Stimulated activated CD8-positive, alpha-beta memory T cell treated with anti-CD3 and anti-CD28 coated beads, Interleukin-7, amount 100 ng/mL, for 4 hours (primary cell): ENCODE data around the gene NR5A1.

Experiments used
- DNase-seq, 2 donors: peaks; one replicate each; pipeline ENCODE4 v3.0.0-alpha.2; 2020; ENCODE audit warnings: low read depth in 2 of 2

The NR5A1 gene

GRCh38 chr9:124458441-124458840, 48.8 kb downstream of the NR5A1 start:
- DNase-seq, result no peak

GRCh38 chr9:124457887-124458431, 49.2 kb downstream of the NR5A1 start:
- DNase-seq, result no peak

DNA sequence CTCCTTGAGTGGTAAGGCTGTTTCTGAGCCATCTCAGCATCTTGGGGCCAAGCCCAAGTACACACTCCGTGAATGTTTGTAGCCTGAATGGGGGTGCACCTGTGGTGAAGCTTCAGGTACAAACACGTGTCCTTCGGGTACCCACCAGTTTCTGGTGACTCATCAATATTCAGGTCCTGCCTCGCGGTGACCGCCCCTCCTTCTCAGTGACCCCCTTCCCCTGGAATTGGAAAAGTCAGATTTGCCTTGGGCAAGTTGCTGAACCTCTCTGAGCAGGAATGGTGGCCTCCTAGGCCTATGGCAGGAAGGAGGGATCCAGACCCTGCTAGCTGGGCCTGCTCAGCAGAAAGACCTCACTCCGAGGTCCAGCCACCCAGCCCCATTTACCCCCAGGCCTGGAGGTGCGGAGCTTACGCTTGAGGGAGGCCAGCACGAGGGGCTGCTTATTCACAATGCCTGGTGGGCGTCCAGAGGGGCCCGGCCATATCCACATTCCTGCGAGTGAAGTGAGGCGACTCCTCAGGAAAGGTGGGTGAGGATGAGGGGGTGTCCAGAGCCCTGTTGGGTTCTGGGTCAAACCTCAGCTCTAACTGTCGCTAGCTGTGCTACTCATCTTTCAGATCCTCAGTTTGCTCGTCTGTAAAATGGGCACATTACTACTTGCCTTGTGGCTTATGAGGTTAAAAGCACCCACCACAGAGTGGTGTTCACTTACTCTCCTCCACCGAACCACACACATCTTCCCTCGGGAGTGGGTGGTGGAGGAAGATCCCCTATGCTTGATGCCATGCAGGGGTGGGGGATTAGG, 49.9 kb downstream of the NR5A1 start:
- no peak for DNase-seq

GRCh38 chr9:124456341-124457078, 50.7 kb downstream of the NR5A1 start:
- no peak for DNase-seq

DNA sequence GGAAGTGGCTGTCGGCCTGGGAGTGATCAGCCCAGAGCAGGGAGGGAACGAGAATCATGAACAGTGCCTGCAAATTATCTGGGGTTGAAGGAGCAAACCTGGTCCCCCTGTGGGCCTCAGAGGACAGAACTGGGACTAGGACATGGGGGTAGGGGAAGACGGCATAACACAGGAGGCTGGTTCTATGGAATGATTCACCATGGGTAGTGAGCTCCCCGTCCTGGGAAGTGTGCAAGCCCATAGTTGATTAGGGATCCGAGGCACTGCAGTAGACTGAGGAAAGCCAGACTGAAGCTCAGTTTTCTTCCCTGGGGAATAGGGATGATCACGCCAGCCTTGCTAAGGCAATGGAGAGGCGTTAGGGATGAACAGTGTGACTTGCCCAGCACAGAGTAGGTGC, 51.4 kb downstream of the NR5A1 start:
- DNase-seq, result no peak

GRCh38 chr9:124454791-124455443, 52.3 kb downstream of the NR5A1 start:
- DNase-seq, result no peak

DNA sequence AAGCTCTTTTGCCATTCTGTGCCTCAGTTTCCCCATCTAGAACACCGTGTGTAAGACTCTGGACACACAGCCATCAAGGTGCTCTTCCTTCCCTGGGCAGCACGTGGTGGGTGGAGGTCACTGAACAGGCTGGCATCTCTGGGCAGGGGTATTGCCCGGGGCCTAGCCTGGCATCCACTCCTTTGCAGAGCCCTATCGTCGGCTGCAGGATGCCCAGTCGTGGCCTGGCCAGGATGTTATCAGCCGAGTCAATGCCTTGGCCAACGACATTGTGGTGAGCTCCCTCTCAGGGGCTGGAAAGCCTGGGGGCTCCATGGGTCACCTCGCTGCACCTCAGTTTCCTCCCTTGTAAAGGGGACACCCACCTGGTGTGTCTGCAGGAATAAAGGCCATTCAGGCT, 52.9 kb downstream of the NR5A1 start:
- no peak for DNase-seq

DNA sequence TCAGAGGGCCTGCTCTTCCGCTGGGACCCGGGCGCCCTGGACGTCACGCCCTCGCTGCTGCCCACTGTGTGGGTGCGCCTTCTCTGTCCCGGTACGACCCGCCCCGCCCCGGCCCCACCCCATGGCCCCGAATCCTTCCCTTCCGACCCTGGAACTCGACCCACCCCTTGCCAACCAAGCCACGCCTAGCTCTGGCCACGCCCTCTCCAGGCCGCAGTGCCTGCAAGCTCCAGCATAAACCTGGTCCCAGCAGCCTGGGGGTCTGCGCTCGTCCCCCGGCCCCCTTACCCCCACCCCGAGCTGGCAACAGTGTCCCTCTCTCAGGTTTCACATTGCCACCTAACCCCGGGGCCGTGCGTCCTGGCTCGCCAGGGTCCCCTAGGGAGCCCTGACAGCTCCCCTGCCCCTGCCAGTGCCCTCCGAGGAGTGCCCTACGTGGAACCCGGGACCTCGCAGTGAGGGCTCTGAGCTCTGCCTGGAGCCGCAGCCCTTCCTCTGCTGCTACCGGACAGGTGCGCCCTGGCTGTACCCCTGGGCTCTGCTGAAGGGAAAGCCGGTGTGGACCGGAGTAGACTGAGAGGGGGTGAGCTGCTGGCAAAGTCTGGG, 53.5 kb downstream of the NR5A1 start:
- no peak for DNase-seq

DNA sequence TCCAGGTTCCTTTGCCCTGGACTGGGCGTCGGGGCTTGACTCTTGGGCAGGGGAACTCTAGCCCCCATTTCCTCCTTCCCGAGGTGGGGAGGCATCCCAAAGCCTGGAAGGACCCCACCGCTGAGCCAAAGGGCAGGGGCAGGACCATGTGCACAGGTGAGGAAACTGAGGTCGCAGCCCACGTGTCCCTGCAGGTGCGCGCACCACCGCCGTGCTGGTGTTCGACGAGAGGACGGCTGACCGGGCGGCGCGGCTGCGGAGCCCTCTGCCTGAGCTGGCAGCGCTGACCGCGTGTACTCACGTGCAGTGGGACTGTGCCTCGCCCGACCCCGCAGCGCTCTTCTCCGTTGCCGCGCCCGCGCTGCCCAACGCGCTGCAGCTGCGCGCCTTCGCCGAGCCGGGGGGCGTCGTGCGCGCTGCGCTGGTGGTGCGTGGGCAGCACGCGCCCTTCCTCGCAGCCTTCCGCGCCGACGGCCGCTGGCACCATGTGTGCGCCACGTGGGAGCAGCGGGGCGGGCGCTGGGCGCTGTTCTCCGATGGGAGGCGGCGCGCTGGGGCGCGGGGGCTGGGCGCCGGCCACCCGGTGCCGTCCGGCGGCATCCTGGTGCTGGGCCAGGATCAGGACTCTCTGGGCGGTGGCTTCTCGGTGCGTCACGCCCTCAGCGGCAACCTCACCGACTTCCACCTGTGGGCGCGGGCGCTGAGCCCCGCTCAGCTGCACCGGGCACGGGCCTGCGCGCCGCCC, 54.2 kb downstream of the NR5A1 start:
- no peak for DNase-seq

GRCh38 chr9:124452326-124452725, 54.9 kb downstream of the NR5A1 start:
- no peak for DNase-seq

- DNase-seq, result no peak
Observed at GRCh38 chr9:124450931-124451661, 56.1 kb downstream of the NR5A1 start.

DNA sequence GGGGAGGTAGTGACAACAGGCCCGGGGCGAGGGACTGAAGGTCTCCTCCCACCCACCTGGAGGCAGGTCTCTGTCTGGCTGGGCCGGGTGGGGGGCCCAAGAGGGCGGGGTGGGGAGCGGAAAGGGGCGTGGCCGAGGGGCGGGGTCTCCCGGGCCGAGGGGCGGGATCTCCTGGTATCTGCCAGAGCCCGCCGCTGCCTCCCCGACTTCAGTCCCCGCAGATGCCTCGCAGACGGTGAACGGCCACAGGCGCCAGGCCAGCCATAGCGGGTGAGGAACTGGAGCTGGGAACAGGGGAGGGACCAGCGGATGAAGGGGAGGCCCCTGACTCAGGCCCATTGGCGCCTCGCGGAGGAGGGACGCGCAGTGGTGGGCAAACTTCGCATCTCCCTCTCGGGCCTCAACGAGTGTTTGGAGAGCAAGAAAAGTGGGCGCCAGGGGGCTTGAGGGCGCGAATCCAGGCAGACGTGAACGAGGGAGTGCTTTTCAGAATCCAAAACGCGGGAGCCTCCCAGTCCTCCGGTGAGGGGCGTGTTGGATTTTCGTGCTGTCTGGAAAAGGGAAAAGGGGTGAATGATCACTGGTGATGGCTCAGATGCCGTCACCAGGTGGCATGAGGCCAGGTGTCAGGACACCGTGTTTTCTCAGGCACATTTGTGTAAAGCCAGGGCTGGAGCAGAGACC, 56.8 kb downstream of the NR5A1 start, which contains the start of gene ADGRD2:
Gene ADGRD2 (plus strand): TSS at position 211 of the 684 bp plus-strand sequence. CDS start 1,216 bp downstream, outside the sequence.
- DNase-seq, result no peak

DNA sequence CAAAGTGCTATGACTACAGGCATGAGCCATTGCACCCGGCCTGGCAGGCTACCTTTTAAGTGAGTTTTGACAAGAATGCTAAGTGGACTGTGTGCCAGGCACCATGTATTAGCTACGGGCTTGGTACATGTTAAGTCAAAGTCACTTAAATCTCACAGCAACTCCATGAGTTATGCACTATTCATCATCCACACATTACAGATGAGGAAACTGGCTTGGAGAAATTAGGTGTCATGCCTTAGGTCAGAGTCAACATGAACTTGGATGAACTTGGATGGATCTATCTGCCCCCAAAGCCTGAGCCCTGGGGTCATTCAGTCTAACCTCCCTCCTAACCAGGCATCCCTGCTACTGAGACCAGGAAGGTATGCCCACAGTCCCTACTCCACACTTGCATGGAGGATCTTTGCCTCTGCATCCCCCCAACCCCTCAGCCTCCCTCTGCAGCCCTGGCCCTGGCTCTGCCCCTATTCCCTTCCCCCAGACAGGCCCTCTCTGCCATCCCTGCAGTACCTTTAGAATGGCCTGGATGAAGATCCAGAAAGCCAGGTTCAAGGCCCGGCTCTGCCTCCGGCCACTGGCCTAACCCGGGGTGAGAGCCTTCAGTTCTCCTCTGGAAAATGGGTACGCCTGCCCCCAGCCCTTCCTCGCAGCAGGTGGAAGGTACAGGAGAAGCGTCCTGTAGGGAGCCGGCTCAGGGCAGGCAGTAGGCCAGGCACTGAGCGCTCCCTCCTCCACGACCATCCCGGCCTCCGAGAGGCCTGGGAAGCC, 57.6 kb downstream of the NR5A1 start:
- no peak for DNase-seq

DNA sequence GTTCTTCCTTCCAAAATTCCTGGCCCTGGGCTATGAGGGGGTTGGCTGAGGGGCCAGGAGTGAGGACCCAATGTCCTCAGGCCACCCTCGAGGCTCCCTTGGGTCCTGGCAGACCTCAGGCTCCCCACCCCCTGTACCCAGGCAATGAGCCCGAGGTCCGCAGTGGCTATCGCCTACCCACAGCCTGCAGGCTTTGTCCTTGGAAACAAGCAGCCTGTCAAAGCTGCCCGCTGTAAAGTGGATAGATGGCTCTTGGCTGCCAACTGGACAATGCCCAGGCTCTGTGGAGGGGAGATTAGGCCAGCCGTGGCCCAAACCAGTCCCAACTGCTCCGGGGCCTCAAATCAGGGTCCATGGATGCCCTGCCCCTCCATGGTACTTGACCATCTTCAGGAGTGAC, 59.2 kb downstream of the NR5A1 start:
- DNase-seq, result no peak

DNA sequence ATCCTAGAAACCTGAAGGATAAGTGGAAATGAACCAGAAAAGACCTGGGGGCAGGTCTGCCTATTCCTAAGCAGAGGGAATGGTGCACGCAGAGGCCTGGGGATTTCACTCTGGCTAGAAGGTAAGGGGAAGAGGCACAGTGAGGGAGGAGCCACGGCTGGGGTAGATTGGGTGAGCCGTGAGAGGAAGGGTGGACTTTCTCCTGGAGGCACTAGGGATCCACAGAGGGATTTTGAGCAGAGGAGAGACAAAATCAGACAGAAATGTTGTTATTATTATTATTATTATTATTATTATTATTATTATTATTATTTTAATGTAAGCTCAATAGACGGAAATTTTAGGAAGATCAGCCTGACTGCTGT, 59.9 kb downstream of the NR5A1 start:
- DNase-seq, result no peak

DNA sequence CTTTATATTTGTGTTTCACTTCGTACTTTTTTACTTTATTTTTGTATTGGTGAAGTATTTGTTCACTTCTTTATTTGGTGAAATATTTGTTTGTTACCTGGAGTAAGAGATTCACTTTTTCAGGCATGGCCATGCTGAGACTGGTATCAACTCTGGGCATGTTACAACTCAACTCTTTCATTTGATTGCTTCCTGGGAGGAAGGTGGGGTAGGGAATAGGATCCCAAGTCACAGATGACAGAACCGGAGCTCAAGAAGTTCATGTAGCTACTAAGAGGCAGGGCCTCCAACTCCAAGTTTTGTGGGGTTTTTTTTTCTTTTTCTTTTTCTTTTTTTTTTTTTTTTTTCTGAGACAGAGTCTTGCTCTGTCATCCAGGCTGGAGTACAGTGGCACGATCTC, 63.0 kb downstream of the NR5A1 start:
- no peak for DNase-seq

DNA sequence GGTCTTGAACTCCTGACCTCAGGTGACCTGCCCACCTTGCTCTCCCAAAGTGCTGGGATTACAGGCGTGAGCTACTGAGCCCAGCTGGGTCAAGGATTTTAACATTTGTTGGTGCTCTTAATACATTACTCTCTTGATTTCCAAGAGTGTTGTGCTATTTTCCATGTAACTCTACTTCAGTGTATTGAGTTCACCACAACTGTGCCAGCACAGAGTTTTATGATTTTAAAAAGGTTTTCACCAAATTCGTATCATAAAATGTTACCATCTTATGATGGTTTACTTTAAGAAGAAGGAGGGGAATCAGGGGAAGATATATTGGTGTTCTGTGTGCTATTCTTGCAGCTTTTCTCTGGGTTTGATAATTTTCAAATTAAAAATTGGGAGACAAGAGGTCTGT, 63.6 kb downstream of the NR5A1 start:
- no peak for DNase-seq

DNA sequence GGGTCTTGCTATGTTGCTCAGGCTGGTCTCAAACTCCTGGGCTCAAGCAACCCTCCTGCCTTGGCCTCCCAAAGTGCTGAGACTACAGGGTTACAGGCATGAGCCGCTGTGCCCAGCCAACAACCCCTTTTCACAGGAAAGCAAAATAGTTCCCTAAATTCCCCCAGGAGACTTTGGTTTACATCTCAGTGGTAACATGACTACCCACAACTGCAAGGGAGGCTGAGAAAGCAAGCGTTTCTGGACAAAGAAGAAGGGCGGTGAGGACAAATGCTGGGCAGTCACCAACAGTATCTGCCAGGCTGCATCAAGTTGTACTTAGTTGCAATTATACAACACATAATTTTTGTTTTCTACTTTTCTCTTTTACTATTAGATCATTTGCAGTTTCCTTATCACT, 64.4 kb downstream of the NR5A1 start:
- DNase-seq, result no peak

GRCh38 chr9:124442379-124442778, 64.8 kb downstream of the NR5A1 start:
- no peak for DNase-seq
